ENCODE measurements around the gene RAB11FIP4.

RAB11FIP4 gene

GRCh38 chr17:31387438-31387837 lies 4.0 kb upstream of the RAB11FIP4 start:
- DNase-seq (ENCODE audit: extremely low read depth, low read depth), result no peak
- no peak overlapping the region for H3K4me3 ChIP-seq (replicated peaks; ENCODE audit: low read depth, low read length)
- TF ChIP-seq CTCF (IDR thresholded peaks at IDR 0.05; ENCODE audit: low read depth, low read length, missing control alignments), result no peak

- DNase-seq (ENCODE audit: extremely low read depth, low read depth), result no peak
- H3K4me3 ChIP-seq (replicated peaks; ENCODE audit: low read depth, low read length), result no peak overlapping the region
- no peak for TF ChIP-seq CTCF (IDR thresholded peaks at IDR 0.05; ENCODE audit: low read depth, low read length, missing control alignments)
Measured at GRCh38 chr17:31388351-31388750, 3.1 kb upstream of the RAB11FIP4 start.

DNA sequence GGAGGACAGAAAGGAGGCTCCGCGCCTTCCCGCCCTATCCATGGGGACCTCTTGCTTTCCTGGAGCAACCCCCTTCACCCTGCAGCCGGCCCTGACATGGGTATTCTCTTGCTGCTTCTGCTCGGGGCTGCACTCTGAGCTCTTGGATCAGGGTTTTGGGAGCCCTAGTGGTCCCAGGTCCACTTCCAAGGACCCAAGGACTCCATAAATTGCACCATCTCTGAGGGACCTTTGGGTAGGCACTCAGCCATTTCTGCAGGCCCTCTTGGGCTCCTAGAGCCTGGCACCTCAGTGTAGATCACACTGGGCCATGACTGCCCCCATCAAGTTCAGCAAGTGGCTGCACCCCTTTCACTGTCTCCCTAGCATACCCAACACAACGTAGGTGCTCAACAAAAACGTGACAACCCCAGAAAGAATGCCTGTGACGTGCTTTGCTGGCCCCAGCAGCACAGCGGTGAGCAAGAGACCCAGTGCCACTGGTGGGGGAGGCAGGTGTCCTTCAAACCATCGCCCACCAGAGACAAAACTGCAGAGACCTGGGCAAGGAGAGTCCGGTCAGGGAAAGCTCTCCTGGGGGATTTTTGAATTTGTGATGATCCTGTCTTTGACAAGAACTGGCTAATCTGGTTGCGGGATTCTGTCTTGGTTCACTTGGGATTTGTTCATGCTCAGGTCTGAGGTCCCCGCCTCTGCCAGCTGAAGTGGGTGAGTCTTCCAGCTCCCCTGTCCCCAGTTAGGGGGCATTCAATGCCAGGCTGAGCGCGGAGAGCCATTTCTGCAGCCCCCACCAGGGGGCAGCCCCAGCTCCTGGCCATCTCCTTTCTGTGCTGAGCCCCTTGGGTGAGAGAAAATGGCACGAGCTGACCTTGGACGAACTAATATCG lies 2.5 kb upstream of the RAB11FIP4 start:
- DNase-seq (ENCODE audit: extremely low read depth, low read depth), result no peak
- peak; percentile 81 for TF ChIP-seq CTCF (IDR thresholded peaks at IDR 0.05; ENCODE audit: low read depth, low read length, missing control alignments)
- H3K4me3 ChIP-seq (replicated peaks; ENCODE audit: low read depth, low read length), result no peak overlapping the region

- H3K4me3 ChIP-seq (replicated peaks; ENCODE audit: low read depth, low read length), result no peak overlapping the region
- no peak for TF ChIP-seq CTCF (IDR thresholded peaks at IDR 0.05; ENCODE audit: low read depth, low read length, missing control alignments)
- no peak for DNase-seq (ENCODE audit: extremely low read depth, low read depth)
Measured at GRCh38 chr17:31389657-31390381, 1.7 kb upstream of the RAB11FIP4 start.

DNA sequence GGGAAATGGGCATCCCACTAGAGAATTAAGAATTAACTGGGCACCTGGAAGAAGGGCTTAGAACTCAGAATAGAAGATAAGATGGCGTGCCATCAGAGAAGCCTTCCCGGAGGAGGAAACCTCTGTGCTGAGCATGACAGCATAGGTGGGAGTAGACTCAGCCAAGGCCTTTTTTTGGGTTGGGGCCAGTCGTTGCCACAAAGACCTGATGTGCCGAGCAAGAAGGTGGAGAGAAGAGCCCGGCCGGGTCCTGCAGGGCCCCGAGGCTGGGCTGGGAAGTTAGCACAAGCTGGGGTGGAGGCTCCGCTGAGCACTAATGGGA lies 1.1 kb upstream of the RAB11FIP4 start:
- H3K4me3 ChIP-seq (replicated peaks; ENCODE audit: low read depth, low read length), result no peak overlapping the region
- DNase-seq (ENCODE audit: extremely low read depth, low read depth), result no peak
- TF ChIP-seq CTCF (IDR thresholded peaks at IDR 0.05; ENCODE audit: low read depth, low read length, missing control alignments), result no peak

DNA sequence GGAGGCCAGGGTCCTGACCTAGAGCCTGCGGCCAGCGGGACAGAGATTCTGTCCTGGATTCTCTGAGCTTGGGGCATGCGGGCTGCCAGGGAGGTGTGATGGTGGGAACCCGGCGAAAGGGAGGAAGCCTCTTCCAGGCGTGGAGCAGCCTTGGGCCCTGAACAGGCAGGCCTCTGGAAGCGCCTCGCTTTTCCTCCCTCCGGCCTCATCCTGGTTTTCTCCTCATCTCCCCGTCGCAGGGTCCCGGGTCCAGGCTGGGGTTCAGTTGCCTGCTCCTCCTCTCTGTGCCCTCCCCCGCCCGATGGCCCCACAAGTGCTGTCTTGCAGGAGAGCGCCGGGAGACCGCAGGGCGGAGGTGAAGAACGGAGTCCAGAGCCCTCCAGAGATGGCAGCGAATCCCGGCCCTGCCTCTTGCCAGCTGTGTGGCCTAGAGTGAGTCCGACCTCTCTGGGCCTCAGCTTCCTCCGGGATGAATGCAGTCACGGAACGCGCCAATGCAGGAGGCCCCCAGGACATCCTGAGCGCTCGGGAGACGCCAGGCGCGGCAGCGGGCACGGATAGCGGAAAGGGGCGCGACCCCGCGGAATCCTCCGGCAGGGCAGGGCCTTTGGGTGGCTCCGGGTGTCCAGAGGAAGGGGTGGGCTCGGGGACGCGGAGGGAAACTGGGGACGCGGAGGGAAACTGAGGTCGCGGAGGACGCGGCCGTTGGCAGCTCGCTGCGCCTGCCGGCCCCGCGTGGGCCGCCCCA lies 553 bp upstream of the RAB11FIP4 start:
- peak overlapping the region; percentile 26 for H3K4me3 ChIP-seq (replicated peaks; ENCODE audit: low read depth, low read length)
- DNase-seq (ENCODE audit: extremely low read depth, low read depth), result no peak
- TF ChIP-seq CTCF (IDR thresholded peaks at IDR 0.05; ENCODE audit: low read depth, low read length, missing control alignments), result no peak

All from HFF-Myc (cell line).